ENCODE data around the gene DSCAM. TPM values are rescaled to one million over a fixed set of nuclear protein-coding genes. Genes with fewer than 3 reads are reported as not detected.

DSCAM gene
- total and polyA plus RNA-seq, 2 donors (not counting 1 experiment from before 2014, with no cell fraction given): not detected

DNA sequence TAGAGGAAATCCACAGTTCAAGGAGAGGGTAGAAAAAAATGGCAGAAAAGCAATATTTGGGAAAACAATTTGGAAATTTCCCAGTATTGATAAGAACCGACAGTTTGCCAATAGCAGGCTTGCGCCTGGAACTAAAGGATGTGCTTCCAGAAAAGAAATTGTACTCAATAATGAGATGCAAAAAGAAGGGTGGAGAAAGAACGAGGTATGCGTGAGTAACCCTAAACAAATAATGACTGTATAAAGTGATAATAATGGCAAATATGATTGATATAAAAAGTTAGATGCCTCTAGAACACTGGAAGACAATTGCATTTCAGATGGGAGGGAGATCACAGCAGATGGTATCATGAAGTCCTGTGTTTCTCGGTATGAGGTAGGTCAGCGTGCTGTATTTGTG, 458.9 kb downstream of the DSCAM start:
- ChIA-PET CTCF (no interaction called here), POLR2A (no interaction called here)
- Histone ChIP-seq H3K36me3 (replicated peaks in 1 of 2; ENCODE audit: control extremely low read depth in 1 of 2, control insufficient read depth in 1 of 2, extremely low read depth in 1 of 2, insufficient read depth in 2 of 2, low read length in 1 of 2) (no peaks in the 10 kb centered on the region), H3K9me3 (ENCODE audit: control extremely low read depth in 1 of 3, control insufficient read depth in 2 of 3, insufficient read depth in 1 of 3, low read length in 2 of 3) (peaks cover 0 to 2% (median 0%) of the 10 kb centered on the region in 3 donors), H4K20me1 (ENCODE audit: control insufficient read depth, insufficient read depth, low read length, poor library complexity, severe bottlenecking) (no peaks in the 10 kb centered on the region), H3K4me1 (ENCODE audit: control insufficient read depth in 2 of 2, insufficient read depth in 2 of 2, low read length in 2 of 2) (no peaks in the 10 kb centered on the region), H3K27ac (ENCODE audit: low read length in 2 of 2) (no peak overlapping the region), H3K4me3 (ENCODE audit: control extremely low read depth in 1 of 5, extremely low read depth in 1 of 5, insufficient read depth in 1 of 5, low read depth in 2 of 5, low read length in 4 of 5) (no peak overlapping the region), H2AFZ (ENCODE audit: insufficient read depth, low read depth, low read length, poor library complexity, severe bottlenecking) (no peak overlapping the region), H3K79me2 (ENCODE audit: control insufficient read depth, insufficient read depth, low read length) (no peaks in the 10 kb centered on the region), H3K9ac (ENCODE audit: low read length) (no peak overlapping the region), H3K27me3 (replicated peaks in 1 of 4; ENCODE audit: control extremely low read depth in 1 of 4, control insufficient read depth in 3 of 4, insufficient read depth in 4 of 4, low read length in 3 of 4) (no peaks in the 10 kb centered on the region), H3K4me2 (replicated peaks; ENCODE audit: low read depth, low read length, poor library complexity, severe bottlenecking) (no peak overlapping the region)
- 62% methylated on average over 3 of the region's 6 CpGs for WGBS (ENCODE audit: insufficient coverage)
- ATAC-seq (ENCODE audit: low read depth) (no peak), DNase-seq (no peak)
- Mint-ChIP-seq H3K4me3 (no peak overlapping the region), H3K27me3 (no peaks in the 10 kb centered on the region), H3K27ac (no peak overlapping the region), H3K9me3 (ENCODE audit: insufficient read depth) (no peaks in the 10 kb centered on the region), H3K4me1 (no peaks in the 10 kb centered on the region)
- intact Hi-C loops (cut with micrococcal nuclease): no loop called here
- no peak for TF ChIP-seq EZH2 (IDR thresholded peaks at IDR 0.05; ENCODE audit: borderline replicate concordance, insufficient read depth, low read depth, low read length, poor library complexity, severe bottlenecking)
- TF ChIP-seq, protein P1, sequence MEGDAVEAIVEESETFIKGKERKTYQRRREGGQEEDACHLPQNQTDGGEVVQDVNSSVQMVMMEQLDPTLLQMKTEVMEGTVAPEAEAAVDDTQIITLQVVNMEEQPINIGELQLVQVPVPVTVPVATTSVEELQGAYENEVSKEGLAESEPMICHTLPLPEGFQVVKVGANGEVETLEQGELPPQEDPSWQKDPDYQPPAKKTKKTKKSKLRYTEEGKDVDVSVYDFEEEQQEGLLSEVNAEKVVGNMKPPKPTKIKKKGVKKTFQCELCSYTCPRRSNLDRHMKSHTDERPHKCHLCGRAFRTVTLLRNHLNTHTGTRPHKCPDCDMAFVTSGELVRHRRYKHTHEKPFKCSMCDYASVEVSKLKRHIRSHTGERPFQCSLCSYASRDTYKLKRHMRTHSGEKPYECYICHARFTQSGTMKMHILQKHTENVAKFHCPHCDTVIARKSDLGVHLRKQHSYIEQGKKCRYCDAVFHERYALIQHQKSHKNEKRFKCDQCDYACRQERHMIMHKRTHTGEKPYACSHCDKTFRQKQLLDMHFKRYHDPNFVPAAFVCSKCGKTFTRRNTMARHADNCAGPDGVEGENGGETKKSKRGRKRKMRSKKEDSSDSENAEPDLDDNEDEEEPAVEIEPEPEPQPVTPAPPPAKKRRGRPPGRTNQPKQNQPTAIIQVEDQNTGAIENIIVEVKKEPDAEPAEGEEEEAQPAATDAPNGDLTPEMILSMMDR (IDR thresholded peaks at IDR 0.05): no peak

DNA sequence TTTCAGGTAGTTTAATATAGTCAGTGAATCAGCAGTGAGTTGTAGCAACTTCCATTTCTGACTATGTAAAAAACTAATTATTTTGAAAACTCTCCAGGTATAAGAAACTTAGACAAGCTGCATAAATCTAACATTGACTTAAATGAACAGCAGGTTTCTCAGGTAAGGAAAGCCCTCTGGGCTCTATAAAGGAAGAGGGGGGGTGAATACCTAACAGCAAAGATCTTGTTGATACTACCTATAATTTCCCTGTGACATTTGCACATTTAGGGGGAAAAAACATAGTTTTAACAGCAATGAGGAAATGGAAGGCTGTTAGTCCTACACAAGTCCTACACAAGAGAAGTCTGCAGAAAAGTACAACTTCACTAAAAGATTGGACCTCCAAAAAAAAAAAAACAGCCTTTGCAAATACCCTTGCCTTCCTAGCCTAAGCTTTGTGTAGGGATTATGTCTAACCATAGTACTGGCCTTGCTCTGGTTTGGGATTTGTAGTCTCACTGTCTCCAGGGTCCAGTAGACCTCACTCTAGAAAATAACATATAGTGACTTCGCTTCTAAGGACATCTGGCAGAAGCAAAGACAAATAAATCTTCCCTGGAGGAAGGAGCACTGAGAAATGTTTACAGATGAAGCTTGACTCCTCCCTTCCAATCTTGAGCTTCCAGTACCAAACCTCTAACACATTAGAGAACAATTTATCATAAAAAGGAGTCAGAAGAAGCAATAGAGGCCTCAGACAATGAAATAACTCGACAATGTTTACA, 459.8 kb downstream of the DSCAM start:
- no peak overlapping the region for H3K27ac Mint-ChIP-seq
- Histone ChIP-seq H4K20me1 (ENCODE audit: control insufficient read depth, insufficient read depth, low read length, poor library complexity, severe bottlenecking) (no peaks in the 10 kb centered on the region), H3K79me2 (ENCODE audit: control insufficient read depth, insufficient read depth, low read length) (no peaks in the 10 kb centered on the region), H3K4me1 (ENCODE audit: control insufficient read depth in 2 of 2, insufficient read depth in 2 of 2, low read length in 2 of 2) (no peaks in the 10 kb centered on the region), H3K27ac (ENCODE audit: low read length in 2 of 2) (no peak overlapping the region), H2AFZ (ENCODE audit: insufficient read depth, low read depth, low read length, poor library complexity, severe bottlenecking) (no peak overlapping the region), H3K4me2 (replicated peaks; ENCODE audit: low read depth, low read length, poor library complexity, severe bottlenecking) (no peak overlapping the region), H3K27me3 (replicated peaks in 1 of 4; ENCODE audit: control extremely low read depth in 1 of 4, control insufficient read depth in 3 of 4, insufficient read depth in 4 of 4, low read length in 3 of 4) (no peaks in the 10 kb centered on the region), H3K36me3 (replicated peaks in 1 of 2; ENCODE audit: control extremely low read depth in 1 of 2, control insufficient read depth in 1 of 2, extremely low read depth in 1 of 2, insufficient read depth in 2 of 2, low read length in 1 of 2) (no peaks in the 10 kb centered on the region), H3K4me3 (ENCODE audit: control extremely low read depth in 1 of 5, extremely low read depth in 1 of 5, insufficient read depth in 1 of 5, low read depth in 2 of 5, low read length in 4 of 5) (no peak overlapping the region), H3K9me3 (ENCODE audit: control extremely low read depth in 1 of 3, control insufficient read depth in 2 of 3, insufficient read depth in 1 of 3, low read length in 2 of 3) (peaks cover 0 to 2% (median 0%) of the 10 kb centered on the region in 3 donors), H3K9ac (ENCODE audit: low read length) (no peak overlapping the region)
- TF ChIP-seq, protein P1 (IDR thresholded peaks at IDR 0.05): no peak
- no peak for TF ChIP-seq EZH2 (IDR thresholded peaks at IDR 0.05; ENCODE audit: borderline replicate concordance, insufficient read depth, low read depth, low read length, poor library complexity, severe bottlenecking)
- POLR2A ChIA-PET: no interaction called here
- no peaks in the 10 kb centered on the region for H3K4me1 Mint-ChIP-seq
- ATAC-seq (ENCODE audit: low read depth) (no peak), DNase-seq (no peak)
- H3K9me3 Mint-ChIP-seq (ENCODE audit: insufficient read depth): peaks cover 4% of the 10 kb centered on the region
- no CpG with 5 or more reads among the region's 2 CpGs for WGBS (ENCODE audit: insufficient coverage)
- H3K4me3 Mint-ChIP-seq: no peak overlapping the region
- intact Hi-C loops (cut with micrococcal nuclease): no loop called here
- no peaks in the 10 kb centered on the region for H3K27me3 Mint-ChIP-seq
- CTCF ChIA-PET: no interaction called here
